ENCODE data around the gene RYR2. TPM values are rescaled to one million over a fixed set of nuclear protein-coding genes. Genes with fewer than 3 reads are reported as not detected.

Gene RYR2
- polyA plus RNA-seq, 1 of the 3 experiments (the other 2 are of a cell fraction): under 0.01 TPM

DNA sequence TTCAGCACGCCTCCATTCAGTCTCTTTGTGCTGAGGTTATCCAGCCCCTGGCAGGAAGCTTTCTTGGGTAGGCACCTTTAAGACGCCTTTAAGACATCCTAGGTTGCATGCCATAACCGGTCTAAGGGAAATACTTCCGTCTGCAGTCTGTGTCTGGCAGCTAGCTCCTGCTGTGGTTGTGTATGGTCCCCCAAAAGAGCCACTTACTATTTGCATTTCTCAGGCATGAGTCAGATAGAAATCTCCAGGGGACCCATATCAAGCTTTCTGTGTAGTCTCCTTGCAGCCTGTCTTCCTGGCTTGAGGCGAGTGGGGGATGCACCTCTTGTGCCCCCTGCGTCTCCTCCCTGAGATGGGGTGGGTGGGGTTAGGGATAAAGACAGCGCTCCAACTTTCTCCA is 10.0 kb upstream of the RYR2 start:
- no peaks in the 10 kb centered on the region for H3K79me2 ChIP-seq (ENCODE audit: insufficient read depth)
- H2AFZ ChIP-seq (ENCODE audit: low read depth): no peak overlapping the region
- CTCF ChIA-PET: interaction anchor here (1.4 to 2.1 kb wide), 2 partner anchors 10 to 423 kb away, joined by 5 read pairs; partner anchors contain the start of gene RYR2
- H3K27ac ChIP-seq (ENCODE audit: low read depth in 2 of 2, low read length in 1 of 2): no peak overlapping the region
- no peaks in the 10 kb centered on the region for H3K4me1 ChIP-seq (ENCODE audit: control insufficient read depth in 1 of 2, insufficient read depth in 2 of 2, low read depth in 1 of 2, low read length in 1 of 2)
- no peaks in the 10 kb centered on the region for H4K20me1 ChIP-seq (ENCODE audit: insufficient read depth)
- 39% methylated on average over 7 of the region's 7 CpGs for WGBS (ENCODE audit: low lambda C conversion rate)
- no peak for DNase-seq
- no peak overlapping the region for H3K4me3 ChIP-seq (ENCODE audit: low read depth in 2 of 2, low read length in 1 of 2)
- H3F3A ChIP-seq (replicated peaks; ENCODE audit: insufficient read depth): no peaks in the 10 kb centered on the region
- POLR2A ChIA-PET: no interaction called here
- no peak overlapping the region for H3K9ac ChIP-seq
- no peak overlapping the region for H3K4me2 ChIP-seq
- no peak for TF ChIP-seq CHD2 (IDR thresholded peaks at IDR 0.05; ENCODE audit: low read length, partially characterized antibody)
- H3K36me3 ChIP-seq (replicated peaks in 1 of 2; ENCODE audit: control insufficient read depth in 1 of 2, insufficient read depth in 2 of 2, low read length in 1 of 2): no peaks in the 10 kb centered on the region
- peaks cover 4% of the 10 kb centered on the region; the same call in 1 of the 2 replicates for H3K9me3 ChIP-seq
- H3K27me3 ChIP-seq (ENCODE audit: insufficient read depth): no peaks in the 10 kb centered on the region
- no peaks in the 10 kb centered on the region for H3K9me2 ChIP-seq

DNA sequence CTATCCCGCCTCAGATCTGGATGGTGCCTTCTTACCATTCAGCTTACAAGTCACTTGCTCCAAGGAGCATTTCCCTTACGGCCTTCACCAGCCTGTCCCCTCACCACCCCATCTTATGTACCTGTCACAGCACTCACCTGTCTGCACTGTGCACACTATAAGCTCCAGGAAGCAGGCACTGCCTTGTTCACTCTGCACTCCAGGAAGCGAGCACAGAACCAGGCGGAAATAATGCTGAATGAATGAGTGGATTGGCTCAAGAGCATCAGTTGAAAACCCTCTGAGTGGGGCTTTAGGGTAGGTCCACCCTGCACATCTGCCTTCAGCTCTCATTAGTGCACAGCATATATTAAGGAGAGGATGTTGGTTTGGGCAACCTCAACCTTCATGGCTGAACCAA is 8.9 kb upstream of the RYR2 start:
- 26% methylated on average over 4 of the region's 4 CpGs for WGBS (ENCODE audit: low lambda C conversion rate)
- no peak overlapping the region for H2AFZ ChIP-seq (ENCODE audit: low read depth)
- H4K20me1 ChIP-seq (ENCODE audit: insufficient read depth): no peaks in the 10 kb centered on the region
- no peaks in the 10 kb centered on the region for H3F3A ChIP-seq (replicated peaks; ENCODE audit: insufficient read depth)
- no peaks in the 10 kb centered on the region for H3K9me2 ChIP-seq
- H3K27ac ChIP-seq (ENCODE audit: low read depth in 2 of 2, low read length in 1 of 2): no peak overlapping the region
- H3K27me3 ChIP-seq (ENCODE audit: insufficient read depth): no peaks in the 10 kb centered on the region
- no peak overlapping the region for H3K9ac ChIP-seq
- H3K79me2 ChIP-seq (ENCODE audit: insufficient read depth): no peaks in the 10 kb centered on the region
- ChIA-PET POLR2A (no interaction called here), CTCF (interaction anchor here (0.8 to 2.1 kb wide), 4 partner anchors 9 to 424 kb away, joined by 3 to 7 read pairs (median 4); partner anchors contain the start of gene RYR2)
- no peaks in the 10 kb centered on the region for H3K4me1 ChIP-seq (ENCODE audit: control insufficient read depth in 1 of 2, insufficient read depth in 2 of 2, low read depth in 1 of 2, low read length in 1 of 2)
- H3K36me3 ChIP-seq (replicated peaks in 1 of 2; ENCODE audit: control insufficient read depth in 1 of 2, insufficient read depth in 2 of 2, low read length in 1 of 2): no peaks in the 10 kb centered on the region
- TF ChIP-seq, protein P1, sequence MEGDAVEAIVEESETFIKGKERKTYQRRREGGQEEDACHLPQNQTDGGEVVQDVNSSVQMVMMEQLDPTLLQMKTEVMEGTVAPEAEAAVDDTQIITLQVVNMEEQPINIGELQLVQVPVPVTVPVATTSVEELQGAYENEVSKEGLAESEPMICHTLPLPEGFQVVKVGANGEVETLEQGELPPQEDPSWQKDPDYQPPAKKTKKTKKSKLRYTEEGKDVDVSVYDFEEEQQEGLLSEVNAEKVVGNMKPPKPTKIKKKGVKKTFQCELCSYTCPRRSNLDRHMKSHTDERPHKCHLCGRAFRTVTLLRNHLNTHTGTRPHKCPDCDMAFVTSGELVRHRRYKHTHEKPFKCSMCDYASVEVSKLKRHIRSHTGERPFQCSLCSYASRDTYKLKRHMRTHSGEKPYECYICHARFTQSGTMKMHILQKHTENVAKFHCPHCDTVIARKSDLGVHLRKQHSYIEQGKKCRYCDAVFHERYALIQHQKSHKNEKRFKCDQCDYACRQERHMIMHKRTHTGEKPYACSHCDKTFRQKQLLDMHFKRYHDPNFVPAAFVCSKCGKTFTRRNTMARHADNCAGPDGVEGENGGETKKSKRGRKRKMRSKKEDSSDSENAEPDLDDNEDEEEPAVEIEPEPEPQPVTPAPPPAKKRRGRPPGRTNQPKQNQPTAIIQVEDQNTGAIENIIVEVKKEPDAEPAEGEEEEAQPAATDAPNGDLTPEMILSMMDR (IDR thresholded peaks at IDR 0.05): no peak
- TF ChIP-seq RAD21 (IDR thresholded peaks at IDR 0.05; ENCODE audit: low read length): no peak
- TF ChIP-seq RCOR1 (IDR thresholded peaks at IDR 0.05; ENCODE audit: low read length): no peak
- TF ChIP-seq, protein P2, sequence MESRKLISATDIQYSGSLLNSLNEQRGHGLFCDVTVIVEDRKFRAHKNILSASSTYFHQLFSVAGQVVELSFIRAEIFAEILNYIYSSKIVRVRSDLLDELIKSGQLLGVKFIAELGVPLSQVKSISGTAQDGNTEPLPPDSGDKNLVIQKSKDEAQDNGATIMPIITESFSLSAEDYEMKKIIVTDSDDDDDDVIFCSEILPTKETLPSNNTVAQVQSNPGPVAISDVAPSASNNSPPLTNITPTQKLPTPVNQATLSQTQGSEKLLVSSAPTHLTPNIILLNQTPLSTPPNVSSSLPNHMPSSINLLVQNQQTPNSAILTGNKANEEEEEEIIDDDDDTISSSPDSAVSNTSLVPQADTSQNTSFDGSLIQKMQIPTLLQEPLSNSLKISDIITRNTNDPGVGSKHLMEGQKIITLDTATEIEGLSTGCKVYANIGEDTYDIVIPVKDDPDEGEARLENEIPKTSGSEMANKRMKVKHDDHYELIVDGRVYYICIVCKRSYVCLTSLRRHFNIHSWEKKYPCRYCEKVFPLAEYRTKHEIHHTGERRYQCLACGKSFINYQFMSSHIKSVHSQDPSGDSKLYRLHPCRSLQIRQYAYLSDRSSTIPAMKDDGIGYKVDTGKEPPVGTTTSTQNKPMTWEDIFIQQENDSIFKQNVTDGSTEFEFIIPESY (IDR thresholded peaks at IDR 0.05; ENCODE audit: borderline replicate concordance, low read depth): no peak
- no peak for DNase-seq
- peaks cover 3% of the 10 kb centered on the region; the same call in 1 of the 2 replicates for H3K9me3 ChIP-seq
- no peak overlapping the region for H3K4me3 ChIP-seq (ENCODE audit: low read depth in 2 of 2, low read length in 1 of 2)
- H3K4me2 ChIP-seq: no peak overlapping the region

DNA sequence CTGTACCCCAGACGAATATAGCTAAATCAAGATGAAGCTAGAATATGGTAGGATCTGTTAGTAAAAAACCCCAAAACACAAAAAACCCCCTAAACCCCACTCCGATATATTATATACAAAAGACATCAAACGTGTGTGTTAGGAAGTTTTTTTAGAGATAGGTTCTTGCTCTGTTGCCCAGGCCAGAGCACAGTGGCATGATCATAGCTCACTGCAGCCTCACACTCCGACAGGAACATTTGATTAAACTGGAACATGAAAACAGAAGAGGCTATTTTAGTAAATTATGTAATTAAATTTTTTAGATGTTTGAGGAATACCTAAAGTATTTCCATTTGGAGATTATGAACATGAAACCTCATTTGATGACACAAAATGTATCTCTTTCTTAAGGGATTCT is 8.2 kb upstream of the RYR2 start:
- no peak for DNase-seq
- POLR2A ChIA-PET: no interaction called here
- TF ChIP-seq FOXJ3 (CRISPR knock-in tag; IDR thresholded peaks at IDR 0.05) (no peak), TCF12 (IDR thresholded peaks at IDR 0.05) (no peak), FOSL2 (IDR thresholded peaks at IDR 0.05; ENCODE audit: borderline replicate concordance, low read depth) (no peak), TAF1 (IDR thresholded peaks at IDR 0.05; ENCODE audit: borderline replicate concordance, low read depth, low read length) (no peak), ELF1 (IDR thresholded peaks at IDR 0.05) (no peak), SIN3A (IDR thresholded peaks at IDR 0.05; ENCODE audit: borderline replicate concordance, low read depth, low read length) (no peak)
- TF ChIP-seq, protein P3, sequence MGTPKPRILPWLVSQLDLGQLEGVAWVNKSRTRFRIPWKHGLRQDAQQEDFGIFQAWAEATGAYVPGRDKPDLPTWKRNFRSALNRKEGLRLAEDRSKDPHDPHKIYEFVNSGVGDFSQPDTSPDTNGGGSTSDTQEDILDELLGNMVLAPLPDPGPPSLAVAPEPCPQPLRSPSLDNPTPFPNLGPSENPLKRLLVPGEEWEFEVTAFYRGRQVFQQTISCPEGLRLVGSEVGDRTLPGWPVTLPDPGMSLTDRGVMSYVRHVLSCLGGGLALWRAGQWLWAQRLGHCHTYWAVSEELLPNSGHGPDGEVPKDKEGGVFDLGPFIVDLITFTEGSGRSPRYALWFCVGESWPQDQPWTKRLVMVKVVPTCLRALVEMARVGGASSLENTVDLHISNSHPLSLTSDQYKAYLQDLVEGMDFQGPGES (IDR thresholded peaks at IDR 0.05; ENCODE audit: low read depth, low read length): no peak
- Histone ChIP-seq H3K27ac (ENCODE audit: low read depth in 2 of 2, low read length in 1 of 2) (no peak overlapping the region), H2AFZ (ENCODE audit: low read depth) (no peak overlapping the region), H3K36me3 (replicated peaks in 1 of 2; ENCODE audit: control insufficient read depth in 1 of 2, insufficient read depth in 2 of 2, low read length in 1 of 2) (no peaks in the 10 kb centered on the region), H3K4me1 (ENCODE audit: control insufficient read depth in 1 of 2, insufficient read depth in 2 of 2, low read depth in 1 of 2, low read length in 1 of 2) (no peaks in the 10 kb centered on the region), H3K4me2 (no peak overlapping the region), H3K27me3 (ENCODE audit: insufficient read depth) (no peaks in the 10 kb centered on the region), H3F3A (replicated peaks; ENCODE audit: insufficient read depth) (no peaks in the 10 kb centered on the region), H3K9me2 (no peaks in the 10 kb centered on the region), H3K9ac (no peak overlapping the region), H3K4me3 (ENCODE audit: low read depth in 2 of 2, low read length in 1 of 2) (no peak overlapping the region), H3K9me3 (no peaks in the 10 kb centered on the region), H4K20me1 (ENCODE audit: insufficient read depth) (no peaks in the 10 kb centered on the region), H3K79me2 (ENCODE audit: insufficient read depth) (no peaks in the 10 kb centered on the region)
- 20% methylated on average over 4 of the region's 4 CpGs for whole genome bisulfite sequencing (ENCODE audit: low lambda C conversion rate)
- CTCF ChIA-PET: interaction anchor here (0.8 to 2.1 kb wide), 5 partner anchors 8 to 425 kb away, joined by 3 to 7 read pairs (median 4); partner anchors contain the start of gene RYR2

Measured in SK-N-SH (cell line).